ENCODE results near the gene MNT.

Gene MNT

DNA sequence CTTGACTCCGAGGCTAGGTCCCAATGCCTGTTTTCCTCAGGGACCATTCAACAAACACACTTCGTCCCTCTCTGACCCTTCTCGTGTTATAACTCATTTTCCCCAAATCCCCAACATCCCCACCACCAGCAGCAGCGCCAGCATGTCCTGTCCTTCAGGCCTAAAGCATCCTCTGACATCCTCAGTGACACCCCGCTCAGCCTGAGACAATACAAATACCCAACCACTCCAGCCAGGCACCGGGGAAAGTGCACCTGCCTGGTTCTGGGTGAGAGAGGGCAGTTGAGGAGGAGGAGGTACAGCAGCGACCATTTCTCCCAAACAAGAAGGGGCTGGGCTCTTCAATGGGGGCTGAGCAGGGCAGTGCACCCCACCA lies 4.7 kb downstream of the MNT start:
- DNase-seq (ENCODE audit: low spot score) = no peak

DNA sequence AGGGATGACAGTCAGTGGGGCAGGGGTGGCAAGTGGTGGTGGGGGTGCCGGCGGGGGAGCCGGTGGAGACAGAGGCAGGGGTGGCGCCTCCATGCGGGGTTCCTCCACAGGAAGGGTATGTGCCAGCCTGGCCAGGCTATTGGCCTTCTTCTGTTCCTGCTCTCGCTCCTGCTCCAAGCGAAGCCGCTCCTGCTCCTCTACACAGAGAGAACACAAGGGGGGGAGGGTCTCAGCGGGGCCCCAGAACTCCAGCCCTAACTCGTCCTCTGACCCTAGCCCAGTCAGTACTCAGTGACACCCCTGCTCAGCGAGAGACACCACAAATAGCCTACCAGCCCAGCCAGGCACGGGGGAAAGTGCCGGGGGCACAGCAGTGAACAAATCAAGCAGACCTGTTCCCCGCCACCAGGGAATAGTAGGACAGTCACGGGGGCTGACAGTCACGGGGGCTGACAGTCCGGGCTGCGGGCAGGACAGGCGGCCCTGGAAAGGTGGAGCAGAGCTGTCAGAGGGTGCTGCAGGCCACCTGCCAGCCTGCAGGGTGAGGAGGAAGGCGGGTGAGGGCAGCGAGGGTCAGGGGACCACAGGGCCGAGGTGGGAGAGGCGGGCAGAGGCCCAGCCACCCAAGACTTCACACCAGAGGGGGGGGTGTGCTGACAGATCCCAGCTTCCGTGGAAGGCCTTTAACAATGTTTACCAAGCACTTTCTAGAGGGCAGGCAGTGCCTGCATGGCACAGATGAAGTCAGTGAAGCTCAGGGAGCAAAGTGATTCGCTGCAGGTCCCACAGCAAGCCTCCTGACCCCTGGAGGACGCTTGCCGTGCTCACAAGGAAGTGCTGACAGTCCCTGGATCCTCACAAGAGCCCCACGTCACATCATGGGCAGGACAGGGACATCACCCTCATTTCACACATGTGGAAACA lies 5.3 kb downstream of the MNT start:
- DNase-seq (ENCODE audit: low spot score) = no peak

DNA sequence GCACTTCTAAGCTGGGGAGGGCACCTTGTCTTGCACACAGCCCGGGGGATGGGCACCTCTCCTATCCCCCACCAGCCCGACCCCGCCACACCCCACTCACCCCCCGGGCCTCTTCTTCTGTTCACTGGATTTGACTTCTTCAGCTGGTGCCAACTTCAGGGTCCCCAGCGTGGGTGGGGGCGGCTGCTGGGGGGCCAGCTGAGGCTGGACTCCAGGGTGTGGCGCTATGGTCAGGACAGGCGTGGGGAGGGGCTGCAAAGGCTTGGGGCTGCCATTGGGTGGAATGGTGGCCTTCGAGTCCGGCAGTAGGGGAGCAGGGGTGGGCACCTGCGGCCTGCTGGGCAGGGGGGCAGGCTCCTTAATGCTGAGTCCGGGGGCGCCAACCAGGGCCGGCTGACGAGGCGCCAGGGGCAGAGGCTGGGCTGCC lies 6.1 kb downstream of the MNT start:
- DNase-seq (ENCODE audit: low spot score) = no peak

DNA sequence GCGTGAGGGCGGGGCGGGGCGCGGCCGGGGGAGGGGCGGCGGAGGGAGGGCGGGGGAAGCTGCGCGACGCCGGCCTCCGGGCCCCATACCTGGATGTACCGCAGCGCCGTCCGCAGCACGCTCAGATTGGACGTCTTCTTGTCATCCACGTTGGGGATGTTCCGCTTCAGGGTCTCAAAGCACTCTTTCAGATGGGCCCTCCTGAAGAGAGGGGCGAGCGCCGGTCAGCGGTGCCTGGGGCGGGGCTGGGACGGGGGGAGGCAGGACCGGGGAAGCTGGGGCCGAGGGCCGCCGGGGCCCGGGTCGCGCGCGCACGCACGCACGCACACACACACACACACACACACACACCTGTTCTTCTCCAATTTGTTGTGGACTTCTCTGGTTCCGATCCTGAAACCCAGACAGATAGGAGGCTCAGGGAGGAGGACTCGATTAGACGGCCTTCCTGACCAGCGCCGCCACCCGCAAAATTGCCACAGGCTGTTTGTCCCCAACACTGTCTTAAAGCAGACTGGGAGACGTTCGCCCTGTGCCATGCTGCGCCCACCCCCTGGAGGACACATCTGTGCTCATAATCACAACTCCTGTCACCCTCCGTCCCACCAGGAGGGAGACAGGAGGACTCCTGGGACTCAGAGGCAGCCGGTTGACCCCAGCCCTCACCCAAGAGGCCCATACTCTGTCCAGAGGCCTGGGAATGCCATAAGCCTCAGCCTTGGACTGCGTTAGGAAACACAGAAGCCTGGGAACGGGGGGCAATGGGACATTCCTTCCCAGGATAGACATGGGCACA lies 6.7 kb downstream of the MNT start:
- no peak for DNase-seq (ENCODE audit: low spot score)

DNA sequence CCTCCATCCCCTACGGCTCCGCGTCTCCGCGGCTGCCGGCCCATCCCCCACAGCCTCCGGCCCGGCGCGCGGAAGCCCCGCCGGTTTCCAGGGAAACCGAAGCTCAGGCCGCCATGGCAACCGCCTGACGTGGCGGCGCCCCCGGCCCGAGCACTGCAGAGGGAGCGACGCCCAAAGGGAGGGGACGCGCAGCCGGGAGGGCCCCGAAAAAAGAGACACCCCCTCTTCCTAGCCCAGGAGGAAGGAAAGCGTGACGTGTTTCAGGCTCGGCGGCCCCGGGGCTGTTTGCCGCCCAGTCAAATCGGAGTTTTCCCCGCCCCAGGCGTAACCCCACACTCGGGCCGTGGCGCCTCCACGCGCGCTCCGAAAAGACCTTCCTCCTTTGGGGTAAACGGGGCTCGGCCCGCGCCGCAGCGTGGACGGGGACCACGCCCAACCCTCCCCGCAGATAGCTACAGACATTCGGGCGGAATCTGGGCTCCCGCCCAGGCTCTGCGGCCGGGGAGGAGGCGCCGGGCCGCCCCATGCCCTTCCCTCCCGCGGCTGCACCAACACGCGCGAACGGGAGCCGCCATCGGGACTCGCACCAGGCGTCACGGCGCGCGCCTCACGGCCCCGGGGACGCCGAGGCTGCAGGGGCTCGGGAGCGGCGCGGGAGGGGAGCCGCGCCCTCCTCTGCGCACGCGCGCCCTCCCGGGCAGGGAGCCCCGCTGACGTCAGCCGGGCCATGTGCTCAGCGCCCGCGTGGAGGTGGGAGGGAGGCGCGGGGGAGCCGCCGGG lies 7.5 kb downstream of the MNT start:
- peak; percentile 92 for DNase-seq (ENCODE audit: low spot score)

DNA sequence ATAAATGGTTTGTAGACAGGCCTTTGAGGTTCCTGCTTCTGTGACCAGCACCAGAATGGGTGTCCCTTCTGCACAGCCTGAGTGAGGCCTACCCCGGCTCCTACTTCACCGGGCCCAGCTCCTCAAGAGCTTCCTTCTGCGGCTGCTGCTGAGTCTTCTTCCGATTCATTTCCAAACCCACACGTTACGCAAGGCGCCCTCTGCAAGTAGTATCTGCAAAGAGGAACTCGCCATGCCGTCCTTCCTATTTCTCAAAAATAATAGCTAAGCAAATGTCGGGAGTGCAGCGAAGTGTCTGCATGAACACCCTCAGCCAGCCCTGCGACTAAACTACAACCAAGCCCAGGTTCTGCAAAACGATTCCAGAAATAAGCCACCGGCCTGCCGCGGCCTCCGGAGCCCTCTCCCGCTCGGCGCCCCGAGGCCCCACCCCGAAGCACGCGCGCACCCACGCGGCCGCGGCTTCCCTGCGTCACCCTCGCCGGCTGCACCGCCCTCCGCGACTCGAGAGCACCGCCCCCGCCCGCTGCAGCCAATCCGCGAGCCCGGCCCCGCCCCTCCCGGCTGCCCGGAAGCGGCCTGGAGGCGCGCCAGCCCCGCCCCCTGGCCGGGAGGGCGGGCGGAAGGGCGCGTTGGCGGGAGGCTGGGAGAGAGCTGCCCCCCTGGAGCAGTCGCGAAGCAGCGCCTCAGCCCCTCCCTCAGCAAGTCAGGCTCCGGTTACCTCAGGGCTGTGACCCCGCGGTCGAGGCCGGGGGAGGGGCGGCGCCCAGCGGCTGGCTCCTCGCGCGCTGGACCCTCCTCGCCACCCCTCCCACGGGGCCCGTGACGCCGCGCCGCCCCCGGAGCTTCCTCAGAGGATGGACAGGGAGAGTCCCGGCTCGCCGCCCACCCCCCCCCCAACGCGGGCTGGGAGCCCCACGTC lies 8.3 kb downstream of the MNT start:
- peak; percentile 94 for DNase-seq (ENCODE audit: low spot score)

DNA sequence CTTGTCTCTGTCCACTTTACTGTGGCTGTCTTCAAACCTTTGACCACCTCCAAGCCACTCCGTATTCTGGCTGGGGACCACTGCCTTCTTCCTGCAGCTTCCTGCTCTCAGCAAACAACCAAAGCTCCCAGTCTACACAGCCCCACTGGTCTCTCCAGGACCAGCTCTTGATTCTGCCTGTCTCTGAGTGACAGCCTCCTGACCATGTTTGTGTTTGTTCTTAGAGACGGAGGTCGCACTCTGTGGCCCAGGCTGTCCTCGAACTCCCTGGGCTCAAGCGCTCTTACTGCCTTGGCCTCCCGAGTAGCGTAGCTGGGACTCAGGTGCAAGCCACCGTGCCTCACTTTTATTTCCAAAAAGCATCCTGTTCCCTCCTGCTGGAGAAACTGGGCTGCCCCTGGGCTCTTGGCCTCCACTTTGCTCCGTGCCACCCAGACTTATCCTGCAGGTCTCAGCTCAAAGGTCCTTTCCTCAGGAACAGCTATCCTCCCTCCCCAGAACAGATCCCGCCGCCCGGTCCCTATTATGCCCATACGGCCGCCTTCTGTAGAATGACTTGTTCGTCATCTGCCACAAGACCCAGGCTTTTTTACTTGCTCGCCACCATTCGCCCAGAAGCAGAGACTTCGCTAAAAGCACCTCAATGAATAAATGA lies 9.1 kb downstream of the MNT start:
- DNase-seq (ENCODE audit: low spot score) = no peak

DNA sequence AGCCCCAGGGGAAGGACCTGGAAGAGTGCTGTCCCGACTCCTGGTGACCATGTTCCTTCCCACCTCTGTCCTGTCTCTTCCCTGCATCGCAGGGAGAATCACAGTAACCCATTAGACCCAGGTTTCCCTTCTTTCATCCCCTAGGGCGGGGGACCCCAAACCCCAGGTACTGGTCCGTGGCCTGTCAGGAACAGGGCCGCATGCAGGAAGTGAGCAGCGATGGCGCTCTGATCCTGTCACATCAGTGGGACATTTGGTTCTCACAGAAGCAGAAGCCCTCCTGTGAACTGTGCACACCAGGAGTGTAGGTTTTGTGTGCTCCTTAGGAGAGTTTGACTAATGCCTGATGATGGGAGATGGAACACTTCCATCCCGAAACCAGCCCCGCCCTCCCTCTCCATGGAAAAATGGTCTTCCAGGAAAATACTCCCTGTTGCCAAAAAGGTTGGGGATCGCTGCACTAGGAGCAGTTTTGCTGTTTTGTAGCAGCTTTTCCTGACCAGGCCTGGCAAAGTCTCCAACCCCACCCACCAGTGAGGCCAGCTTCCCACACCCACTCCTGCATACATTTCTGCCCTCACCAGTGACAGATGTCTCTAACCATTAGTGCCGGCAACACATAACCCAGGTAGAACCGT lies 10.5 kb downstream of the MNT start:
- DNase-seq (ENCODE audit: low spot score) = no peak

DNA sequence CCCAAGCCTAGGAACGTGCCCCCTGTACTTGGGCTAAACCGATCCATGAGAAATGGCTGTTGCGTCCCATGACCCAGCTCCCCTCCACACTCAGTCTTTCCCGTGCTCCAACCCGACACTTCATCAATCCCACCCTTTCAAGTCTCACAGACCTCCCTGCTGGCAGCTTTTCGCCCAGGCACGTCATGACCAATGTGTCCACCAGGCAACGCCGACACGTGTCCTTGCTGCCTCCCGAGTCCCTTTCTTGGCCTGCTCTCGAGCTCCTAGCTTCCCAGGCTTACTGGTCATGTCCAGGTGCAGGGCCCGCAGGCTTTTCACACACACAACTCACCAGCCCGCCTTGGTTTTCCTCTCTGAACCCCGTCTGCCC lies 12.2 kb downstream of the MNT start:
- no peak for DNase-seq (ENCODE audit: low spot score)

DNA sequence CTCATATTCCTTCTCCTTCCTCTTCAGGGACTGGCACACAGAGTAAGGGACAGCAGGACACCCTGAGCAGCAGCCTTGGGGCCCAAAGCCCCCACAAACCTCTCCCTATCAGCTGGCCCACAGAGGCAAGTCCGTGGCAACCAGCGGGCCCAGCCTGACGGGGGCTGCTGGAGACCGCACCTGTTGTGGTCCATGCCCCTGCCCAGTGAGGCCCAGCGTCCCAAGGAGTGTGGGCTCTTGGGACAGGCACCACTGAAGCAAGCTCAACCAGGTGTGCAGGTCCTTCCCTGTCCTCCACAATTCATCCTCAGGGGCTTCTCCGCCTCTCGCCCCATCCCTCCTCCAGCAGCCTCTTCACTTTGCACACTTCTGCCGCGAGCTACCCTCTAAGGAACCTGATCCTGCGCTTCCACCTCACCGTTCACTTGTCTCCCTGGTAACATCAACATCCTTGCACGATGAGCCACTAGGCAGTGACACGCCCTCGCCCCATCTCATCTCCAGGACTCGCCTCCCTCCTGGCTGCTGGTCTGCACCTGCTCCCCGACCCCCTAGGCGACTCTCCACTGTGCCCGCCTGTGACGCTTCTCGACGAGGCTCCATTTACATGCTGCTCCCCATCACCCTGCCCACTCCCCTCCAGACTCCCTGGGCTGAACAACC lies 12.7 kb downstream of the MNT start:
- no peak for DNase-seq (ENCODE audit: low spot score)

DNA sequence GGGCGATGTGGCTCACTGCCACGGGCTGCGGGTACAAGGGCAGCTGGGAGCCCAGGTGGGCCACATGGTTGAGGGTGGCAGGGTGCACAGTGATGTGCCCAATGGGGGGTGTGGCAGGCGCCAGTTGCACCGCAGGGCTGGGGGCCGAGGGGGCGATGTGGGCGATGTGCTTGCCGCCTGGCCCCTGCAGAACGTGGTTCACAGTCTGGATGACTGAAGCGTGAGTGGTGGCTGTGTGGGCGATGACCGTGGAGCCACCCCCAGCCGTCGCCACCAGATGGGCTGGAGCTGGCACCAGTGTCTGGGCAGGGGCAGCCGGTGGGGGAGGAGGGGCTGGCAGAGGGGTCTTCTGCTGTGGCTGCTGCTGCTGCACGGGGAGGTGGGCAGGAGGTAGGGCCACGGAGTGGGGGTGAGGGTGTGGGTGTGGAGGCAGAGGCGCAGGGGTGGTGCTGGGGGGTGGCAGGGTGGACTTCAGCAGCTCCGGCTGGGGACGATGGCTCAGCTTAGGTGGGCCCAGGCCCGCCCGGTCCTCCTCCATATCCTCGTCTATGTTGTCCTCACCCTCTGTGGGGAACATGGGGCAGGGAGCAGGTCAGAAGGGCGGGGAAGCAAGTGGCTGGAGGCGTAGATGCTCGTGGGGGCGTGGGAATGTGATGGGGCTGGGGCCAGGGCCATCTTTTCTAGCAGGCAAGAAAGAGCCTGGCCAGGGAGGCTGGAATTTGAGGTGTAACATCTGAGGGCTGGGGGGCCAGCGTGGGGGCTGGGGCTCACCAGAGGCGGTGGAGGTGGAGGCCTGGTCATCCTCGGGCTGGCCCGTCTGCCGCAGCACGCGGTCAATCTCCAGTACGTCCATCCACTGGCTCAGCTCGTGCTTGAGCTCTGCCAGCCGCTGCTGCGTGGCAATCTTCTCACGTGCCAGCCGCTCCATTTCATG lies 13.5 kb downstream of the MNT start:
- no peak for DNase-seq (ENCODE audit: low spot score)

DNA sequence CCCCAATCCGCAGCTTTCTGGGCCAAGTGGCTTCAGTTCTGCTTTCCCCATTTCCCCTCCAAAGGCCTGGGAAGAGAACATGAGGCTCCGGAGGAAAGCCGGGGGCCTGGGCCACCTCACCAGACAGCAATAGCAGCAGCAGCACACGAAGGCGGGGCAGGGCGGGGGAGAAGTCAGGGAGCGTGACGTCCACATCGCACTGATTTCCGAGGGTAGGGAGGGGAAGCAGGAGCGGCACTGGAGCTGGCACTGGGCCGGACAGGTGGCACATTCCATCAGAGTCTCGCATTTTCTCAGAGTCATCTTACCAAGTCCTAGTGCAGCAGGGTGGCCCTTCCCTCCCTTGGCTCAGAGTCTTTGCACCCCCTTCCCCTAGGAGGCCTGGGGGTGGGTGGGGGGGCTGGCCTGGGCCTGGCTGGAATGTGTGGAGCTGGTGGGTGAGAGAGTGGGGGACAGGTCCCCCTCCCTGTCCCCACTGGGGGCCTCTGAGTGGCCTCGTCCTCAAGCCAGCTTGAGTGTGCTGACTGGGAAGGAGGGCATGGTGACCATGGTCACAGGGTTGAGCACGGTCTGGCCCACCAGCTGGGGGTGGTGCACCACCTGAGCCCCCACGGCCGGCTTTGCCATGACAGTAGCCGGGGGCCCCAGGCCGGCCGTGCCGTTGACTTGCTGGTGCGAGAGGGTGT lies 14.3 kb downstream of the MNT start:
- DNase-seq (ENCODE audit: low spot score) = no peak

DNA sequence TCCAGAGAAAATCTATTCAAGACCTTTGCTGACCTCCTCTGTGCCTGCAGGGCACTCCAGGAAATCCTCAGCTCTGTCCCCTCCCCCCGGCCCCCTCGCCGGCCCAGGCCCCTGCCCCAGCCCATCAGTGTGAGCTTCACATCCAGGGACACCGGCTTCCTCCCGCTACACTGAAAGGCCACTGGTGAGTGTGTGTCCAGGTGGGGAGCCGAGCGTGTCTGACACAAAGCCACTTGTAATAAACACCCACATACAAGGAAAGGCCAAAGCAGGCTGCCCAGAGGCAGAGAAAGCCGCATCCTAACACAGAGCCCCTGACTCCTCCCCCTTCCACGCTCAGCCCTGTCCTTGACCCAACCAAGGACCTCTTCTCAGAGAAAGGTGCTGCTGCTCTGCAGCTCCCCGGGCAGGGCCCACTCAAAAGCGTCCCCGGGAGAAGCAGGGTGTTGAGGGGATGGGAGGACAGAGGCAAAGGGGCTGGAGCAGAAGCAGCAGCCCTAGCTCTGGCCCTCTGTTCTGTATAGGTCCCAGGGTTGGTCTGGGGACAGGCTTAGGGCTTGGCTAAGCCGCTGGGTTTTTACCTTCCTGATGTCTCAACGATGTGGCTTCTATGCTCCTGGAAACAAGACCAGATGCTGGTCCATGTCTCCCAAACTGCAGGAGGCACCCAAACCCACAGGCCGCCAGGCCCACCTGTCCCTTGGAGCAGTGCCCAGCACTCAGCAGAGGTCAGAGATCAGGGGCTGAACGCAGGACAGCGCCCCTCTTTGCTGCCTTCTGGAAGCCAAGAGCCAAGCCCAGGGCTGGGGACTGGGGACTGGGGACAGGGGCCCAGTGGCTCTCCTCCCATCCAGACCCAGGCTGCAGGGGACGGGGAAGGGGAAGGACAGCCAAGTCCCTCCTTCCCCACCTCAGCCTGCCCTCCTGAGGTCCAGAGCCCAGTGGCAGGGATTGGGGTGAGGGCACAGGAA lies 15.3 kb downstream of the MNT start:
- no peak for DNase-seq (ENCODE audit: low spot score)

DNA sequence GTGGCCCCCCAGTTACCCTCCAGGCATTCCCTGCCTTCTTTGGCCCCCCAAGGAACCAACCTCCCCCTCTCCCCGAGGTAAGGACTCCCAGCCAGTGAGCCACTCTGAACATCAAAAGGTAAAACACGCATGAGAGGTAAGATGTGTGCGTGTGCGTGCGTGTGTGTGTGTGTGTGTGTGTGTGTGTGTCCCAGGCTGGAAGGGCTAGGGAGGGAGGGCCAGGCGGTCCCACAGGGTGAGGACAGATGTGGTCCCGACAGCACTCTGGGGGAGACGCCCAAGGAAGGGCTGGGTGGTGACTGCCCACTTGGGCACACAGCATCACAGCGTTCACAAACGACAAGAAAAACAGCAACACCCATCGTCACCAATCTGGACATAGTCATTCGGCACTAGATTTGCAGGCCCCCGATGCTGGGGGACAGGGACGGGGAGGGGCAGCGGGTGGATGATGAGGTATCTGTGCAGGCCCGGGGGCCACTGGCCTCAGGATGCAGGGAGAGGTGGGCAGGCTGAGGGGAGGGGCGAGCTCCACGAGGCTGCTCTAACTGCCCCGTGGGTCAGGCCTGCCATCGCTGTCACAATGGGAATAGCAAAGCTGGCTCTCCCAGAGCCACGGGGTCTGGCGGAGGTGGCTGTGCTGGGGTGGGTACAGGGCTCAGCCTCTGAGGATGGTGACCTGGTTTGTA lies 16.3 kb downstream of the MNT start:
- DNase-seq (ENCODE audit: low spot score) = no peak

DNA sequence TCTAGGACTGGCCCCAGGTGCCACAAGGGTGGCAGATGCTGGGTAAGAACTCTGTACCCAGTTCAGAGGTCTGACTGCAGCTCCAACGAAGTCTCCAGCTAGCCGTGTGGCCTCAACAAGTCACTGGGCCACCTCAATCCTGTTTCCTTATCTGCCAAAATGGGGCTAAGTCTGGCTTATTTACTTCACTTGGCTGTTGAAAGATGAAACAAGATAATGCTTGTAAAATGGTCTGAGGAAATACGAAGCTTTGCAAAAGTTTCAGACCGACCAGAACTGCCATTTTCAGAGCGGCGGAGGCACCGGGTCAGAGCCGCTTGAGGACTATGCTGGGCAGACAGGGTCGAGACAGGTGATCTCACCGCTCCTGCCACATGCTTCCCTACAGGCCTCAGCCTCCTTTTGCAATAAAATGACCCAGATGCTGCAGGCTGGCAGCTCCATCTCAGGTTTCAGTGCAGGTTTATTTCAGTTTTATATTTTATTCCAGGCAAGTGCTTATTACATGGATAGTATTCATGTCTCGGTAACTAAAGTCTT lies 17.2 kb downstream of the MNT start:
- DNase-seq (ENCODE audit: low spot score) = no peak

All from hematopoietic multipotent progenitor cell treated with erythropoietin and hydrocortisone succinate and interleukin-3 and kit ligand, for 17 days (in vitro differentiated cells).